T-helper 22 cell (primary cell): ENCODE measurements around the gene RGS3.

Experiments
- DNase-seq: peaks from one replicate; pipeline ENCODE4 v3.0.0-alpha.2; 2020; ENCODE audit warnings: low read depth

RGS3 gene

DNA sequence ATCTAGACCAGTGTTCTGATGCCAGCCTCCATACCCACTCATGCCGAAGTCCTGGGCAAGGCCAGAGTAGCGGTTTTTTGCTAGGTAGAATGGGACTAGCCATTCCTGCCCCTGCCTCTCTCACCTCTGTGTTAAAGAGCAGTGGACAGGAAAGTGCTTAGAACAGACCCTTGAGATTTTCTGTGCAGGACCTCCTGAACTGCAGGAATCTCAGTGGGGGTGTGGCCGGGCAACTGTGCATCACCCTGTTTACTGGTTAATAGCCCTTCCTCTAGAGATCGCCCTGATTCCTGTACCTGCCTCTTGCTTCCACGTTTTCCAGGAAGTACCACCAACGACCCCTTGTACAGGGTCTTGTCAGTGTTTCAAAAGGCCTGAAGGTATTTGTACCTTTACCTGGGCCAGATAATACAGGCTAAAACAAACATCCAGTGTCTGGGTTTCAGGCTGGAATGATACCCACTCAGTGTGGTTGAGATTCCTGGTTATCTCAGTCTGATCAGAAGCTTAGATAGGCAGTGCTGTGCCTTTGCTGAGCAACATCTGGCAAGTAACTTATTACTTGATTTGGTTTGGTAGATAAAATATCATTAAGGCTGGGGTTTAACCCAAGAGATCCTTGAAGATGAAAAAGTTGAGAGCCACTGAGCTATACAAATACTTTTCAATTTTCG is 65.9 kb downstream of the RGS3 start:
- DNase-seq: no peak

DNA sequence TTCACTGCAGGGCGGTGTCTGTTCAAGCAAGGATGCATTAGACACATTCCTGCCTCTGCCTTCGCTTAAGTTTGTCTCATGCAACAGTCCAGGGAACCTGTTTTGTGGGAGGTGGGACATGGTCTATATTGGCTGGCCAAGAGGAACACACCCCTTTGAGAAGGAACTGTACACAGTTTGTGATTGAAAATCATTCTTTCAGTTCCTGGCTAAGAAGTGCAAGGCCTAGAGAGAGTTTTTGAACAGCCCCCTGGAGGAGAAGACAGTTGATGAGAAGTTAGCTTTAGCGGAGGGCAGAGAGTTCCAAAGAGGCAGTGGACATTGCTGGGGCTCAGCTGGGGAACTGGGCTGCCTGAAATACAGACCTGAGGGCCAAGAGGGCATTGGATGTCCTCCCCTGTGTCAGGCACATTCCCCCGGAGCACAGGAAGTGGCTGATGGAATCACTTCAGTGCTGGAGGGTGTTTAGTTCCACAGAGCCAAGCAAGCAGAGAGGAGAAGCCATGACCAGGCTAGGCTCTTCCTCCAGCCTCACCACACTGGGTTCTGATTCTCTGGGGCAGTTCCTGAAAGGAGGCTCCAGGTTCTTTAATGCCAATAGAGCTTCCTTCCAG is 66.6 kb downstream of the RGS3 start:
- no peak for DNase-seq

DNA sequence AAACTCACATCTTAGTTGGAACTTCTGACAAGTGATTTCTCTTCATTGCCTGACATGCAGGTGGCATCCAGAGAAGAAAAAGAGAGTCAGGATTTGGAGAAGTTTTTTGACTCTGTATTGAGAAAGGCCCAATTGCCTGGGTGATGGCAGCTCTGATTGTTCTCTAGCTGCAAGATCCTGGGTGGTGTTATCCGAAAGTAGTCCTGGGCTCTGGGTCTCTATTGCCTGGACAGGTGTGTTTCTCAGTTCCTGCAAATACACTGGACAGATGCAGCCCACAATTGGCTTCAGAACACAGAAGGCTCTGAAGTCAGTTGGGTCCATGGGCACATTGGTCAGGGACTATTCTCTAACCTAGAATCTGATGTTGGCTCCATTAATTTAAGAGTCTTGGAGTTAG is 67.4 kb downstream of the RGS3 start:
- no peak for DNase-seq

DNA sequence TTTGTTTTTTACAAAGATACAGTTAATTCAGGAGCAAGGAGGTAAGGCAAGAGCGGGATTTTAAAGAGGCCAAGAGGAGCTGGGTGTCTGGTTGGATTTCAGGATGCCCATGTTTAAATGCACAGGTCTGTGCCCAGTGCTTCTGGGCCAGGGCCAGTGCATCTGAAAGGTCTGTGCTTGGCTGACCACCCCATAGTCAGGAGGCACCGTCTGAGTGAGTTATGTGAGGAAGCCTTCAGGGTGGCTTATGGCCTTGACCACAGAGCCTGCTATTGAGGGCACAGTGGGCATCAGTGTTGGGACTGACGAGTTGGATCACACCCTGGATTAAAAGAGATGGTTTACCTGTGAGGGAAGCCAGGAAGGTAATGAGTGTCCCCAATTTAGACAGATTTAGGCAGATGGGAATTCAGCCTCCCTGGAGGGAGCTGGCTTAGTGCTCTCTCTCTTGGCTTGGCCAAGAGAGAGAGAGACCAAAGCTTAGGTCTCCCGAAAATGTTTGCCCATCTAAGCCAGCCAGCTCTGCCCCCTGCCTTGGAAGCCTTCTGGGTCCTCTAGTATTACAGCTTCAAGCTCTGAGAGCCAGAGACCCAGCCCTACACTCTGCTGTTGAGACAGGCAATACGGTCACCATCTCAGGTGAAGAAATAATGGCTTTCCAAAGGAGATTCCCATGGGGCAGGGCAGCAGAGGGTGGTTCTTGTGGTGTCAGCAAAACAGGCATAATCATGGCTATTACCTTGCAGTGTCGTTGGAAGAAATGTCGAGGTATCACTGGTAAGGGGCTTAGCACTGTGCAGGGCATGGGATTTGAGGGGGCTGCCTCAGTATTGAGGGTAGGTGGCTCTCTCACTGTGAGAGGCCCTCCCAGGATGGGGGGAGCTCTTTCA is 68.6 kb downstream of the RGS3 start:
- DNase-seq: no peak

DNA sequence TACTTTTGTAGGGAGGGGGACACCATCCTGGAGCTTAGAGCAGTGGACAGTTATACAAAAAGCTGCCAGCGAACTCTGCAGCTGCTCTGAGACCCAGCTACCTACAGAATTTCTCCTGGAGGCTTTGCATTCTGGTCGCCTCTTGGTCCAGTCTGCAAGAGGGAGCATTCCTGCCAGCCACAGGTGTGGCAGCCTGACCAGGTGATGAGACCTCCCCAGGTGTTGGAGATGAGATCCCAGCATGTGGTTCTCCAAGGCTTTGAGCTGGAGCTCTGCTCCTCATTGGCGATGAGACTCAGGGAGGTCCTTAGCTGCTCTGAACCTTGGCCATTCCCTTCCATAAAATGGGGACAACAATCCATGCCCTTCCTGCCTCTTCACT is 69.3 kb downstream of the RGS3 start:
- DNase-seq: no peak

DNA sequence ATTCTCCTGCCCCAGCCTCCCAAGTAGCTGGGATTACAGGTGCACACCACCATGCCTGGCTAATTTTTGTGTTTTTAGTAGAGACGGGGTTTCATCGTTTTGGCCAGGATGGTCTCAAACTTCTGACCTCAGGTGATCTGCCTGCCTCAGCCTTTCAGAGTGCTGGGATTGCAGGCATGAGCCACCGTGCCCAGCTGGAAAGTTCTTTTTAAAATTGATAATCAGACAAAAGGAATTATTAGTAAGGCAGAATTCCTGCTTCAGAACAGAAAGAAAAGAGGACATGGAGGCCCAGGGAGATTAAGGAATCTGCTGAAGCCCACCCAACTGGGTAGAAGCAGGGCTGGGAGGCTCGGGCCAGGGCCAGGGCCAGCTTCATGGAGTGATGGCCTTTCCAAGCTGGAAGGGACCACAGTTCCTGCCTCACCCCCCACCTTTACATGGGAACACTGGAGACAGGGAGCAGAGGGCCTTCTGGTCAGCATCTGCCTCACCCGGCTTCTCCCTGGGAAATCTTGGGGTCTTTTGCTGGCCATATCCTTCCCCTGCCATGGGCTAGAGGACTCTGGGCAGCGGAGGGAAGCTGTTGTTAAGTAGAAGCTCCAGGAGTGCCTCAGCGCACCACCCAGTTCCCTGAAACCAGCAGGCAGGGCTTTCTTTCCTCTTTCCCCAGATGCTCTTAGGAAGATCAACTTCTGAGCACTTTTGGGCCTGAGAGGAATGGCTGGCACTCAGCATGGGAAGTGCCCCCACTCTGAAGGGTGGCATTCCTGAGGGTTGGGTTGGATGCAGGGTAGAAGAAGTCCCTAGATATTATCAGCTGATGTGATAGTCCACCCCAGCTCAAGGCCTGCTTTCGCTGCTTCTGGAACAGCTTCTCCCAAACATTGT is 70.1 kb downstream of the RGS3 start:
- DNase-seq: no peak

DNA sequence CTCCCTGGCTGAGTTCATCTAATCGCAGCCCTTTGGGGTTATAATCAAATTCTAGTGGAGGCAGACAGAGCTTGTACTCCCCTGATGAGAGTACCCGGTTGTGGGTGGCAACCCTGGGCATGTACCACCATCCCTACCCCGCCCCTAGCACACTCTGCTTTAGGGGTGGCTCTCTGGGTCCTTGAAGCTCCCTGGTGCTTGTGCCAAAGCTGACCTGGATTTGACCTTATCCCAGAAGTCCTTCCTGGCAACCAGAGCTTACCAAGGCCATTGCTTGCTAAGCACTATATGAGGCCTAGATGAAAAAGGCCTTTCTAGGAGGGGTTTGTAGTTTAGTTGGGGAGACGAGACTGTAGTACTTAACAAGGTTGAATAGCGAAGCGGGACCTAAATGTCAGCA is 72.2 kb downstream of the RGS3 start:
- no peak for DNase-seq

DNA sequence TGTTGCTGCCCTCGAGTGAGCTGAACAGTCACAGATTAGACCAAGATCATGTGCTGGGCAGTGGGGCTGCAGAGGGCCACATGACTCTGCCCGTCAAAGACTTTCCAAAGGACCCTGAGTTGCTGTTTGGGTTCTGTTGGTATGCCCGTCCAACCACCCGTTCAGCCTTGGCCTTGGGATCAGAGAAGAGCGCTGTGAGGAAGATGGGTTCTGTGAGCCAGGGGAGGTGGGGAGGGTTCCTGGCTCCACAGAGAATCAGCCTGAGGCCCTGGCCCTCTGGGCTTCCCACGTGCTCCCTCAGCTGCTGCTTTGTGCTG is 72.6 kb downstream of the RGS3 start:
- no peak for DNase-seq

DNA sequence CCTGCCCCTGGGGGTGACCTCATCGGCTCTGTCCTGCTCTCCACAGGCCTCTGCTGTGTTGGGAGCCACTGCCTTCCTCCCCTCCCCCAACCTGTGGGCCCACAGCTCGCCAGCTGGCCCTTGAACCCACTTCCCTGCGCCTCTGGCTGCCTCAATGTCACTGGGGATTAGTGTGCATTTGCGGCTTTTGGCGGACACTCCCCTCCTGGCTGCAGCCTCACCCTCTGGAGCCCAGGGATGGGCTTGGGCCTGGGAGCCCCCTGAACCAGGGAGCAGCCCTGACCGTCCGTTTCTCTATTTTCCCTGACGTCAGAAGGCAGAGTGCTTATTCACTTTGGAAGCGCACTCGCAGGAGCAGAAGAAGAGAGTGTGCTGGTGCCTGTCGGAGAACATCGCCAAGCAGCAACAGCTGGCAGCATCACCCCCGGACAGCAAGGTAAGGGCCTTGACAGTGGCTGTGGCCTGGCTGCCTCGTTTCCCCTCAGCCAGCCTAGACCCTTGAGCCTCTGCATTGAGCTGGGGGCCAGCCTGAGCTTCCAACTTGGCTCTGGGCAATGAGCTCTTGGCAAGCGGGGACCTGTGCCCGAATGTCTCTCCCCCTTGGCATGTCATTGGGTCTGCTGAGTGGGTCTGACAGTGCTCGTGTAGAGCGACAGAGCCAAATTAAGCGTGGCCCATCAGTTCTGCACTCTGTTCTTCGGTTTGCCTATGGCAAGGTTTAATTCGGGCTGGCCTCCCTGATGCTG is 73.1 kb downstream of the RGS3 start:
- no peak for DNase-seq

DNA sequence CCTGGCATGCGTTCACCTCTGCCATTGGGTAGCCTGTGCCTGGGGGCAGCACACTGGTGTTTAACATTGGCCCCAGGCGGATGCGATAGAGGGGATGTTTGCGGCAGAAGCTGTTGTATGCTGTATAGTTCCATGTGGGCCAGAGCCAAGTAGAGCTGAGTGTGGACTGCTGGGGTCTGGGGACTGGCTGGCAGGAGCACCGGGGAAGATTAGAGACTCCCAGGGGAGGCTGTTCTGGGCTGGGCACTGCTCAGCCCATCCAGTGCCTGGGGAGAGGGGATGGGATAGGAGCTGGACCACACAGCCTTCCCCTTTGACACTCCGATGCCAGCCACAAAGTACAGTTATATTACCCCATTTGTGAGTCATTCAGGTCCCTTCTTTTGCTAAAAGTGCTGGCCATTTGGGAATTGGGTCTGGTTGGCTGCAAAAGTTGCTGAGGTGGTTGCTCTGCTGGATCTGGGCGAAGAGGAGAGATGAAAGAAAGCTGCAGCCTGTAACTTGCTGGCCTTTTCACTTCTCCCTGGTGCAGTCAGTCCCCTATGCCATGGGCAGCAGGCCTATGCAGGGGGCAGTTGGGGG is 73.8 kb downstream of the RGS3 start:
- DNase-seq: no peak

DNA sequence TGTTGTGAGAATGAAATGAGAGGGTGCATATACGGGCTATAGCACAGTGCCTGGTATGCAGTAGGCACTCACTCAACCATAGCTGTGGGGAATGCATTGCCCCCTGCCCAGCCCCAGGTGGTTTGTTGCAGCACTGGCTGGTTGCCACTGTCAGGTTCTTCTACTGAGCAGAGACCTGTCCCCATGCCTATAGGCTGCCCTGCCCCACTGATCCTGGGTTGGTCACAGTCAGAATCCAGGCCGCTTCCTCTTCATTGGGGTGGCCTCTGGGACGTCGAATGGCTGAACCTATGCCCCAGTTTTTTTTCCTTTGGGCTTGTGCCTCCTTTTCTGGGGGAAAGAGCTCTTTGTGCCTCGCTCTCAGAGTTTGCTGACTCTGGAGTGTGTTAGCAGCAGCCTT is 74.6 kb downstream of the RGS3 start:
- no peak for DNase-seq

DNA sequence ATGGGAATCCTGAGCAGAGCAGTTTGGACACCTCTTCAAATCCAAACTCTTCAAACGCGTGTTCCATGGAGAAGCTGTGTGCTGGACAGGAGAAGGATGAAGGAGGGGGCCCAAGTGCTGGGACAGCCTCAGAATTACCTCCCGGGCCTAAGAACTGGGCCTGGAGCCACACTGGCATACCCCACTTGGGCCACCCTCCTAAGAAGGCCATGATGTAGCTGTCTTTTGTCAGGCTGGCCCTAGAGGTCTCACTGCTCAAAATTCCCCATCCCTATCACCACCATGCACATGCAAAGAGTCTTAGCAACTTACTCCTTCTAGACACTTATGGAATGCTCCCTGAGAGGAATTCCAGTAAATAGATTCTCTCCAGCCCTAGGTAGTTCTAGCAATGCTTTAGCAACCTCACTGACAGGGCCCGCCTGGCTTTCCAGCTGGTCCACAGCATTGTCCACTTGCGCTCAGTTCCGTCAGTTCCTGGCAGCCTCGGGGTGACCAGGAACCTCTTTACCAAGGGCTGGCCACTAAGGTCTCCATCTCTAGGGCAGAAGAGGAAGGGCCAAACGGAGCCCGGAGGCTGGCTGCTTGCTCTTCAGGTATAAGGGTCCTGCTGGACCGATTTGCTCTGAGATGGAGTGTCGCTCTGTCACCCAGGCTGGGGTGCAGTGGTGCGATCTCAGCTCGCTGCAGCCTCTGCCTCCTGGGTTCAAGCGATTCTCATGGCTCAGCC is 75.3 kb downstream of the RGS3 start:
- DNase-seq: no peak

DNA sequence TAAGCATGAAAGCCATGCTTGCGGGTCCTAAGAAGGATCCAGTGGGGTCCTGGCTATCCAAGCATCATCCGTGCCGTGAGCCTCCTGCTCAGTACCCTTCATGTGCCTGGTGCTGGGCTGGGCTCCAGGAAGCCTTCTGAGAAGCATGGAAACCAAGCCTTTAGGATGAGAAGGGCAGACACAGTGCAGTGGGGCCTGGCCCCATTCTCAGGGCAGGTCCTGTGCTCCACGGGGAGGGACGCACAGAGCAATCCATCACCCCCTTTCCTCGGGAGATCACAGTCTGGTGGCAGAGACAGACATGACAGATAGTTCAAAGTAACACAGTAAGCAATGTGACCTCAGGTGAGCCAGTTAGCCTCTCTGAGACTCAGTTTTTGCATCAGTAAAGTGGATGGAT is 76.9 kb downstream of the RGS3 start:
- no peak for DNase-seq

DNA sequence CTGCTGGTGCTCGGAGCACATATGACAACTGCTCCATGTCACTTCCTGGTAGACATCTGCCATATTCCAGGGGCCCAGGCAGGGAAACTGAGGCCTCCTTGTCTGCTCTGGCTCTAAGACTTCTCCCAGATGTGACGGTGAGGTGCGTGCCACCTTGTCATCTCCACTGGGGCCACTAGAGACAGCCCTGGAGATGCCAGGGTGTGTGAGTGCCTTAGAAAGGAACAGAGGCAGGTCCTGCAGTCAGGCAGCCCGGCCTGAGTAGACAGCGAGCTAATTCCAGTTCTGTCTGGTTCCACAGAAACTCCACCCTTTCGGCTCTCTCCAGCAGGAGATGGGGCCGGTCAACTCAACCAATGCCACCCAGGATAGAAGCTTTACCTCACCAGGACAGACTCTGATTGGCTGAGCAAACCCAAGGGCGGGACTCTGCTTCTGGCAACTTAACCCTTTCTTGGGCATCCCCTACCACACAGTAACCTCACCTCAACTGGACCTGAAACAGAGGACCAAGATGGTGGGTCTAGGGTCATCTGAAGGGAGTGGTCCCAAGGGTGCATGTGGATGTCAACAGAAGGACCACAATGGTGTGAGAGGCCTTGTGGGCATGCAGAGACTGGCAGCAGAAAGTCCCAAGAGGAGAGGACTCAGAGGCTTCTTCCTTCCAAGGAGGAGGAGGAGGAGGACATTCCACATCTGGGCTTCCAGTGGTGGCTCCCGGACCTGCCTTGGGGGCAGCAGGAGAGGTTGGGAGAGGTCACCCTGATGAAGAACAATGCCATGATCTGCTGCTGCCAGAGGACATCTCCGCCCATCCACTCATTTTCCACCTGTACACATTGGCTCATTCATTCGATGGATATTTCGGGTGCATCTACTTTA is 77.7 kb downstream of the RGS3 start:
- no peak for DNase-seq

DNA sequence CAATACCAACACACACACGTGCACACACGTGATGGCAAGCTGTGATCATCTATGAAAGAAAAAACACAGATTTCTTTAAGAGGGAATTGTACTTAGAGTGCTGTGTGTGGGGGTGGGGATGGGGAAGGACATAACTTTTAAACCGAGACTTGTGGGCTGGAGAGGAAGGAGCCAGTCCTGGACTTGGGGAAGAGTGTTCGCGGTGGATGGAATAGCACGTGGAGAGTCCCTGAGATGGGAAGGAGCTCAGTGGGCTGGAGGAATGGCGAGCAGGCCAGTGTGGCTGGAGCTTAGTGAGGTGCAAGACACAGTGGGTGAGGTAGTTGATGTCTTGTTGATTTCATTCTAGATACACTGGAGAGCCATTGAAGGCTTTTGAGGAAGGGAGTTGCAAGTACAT is 78.5 kb downstream of the RGS3 start:
- no peak for DNase-seq

DNA sequence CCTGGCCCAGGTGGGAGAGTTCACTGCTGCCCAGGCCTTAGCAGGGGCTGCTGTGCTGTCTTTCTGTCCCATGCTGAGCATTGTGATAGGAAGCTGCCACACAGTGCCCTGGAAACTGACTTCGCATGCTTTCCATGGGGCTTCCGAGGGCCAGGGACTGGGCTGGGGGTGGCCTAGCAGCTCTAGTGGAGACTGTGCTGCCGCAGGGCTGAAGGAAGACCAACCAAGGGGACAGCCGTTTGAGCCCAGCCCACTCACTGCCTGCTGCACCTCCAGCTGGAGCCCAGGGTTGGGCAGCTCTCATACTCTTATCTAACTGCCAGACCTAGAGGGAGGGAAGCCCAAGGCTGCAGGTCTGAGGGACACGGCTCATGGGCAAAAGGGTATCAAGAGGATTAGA is 79.2 kb downstream of the RGS3 start:
- DNase-seq: no peak

DNA sequence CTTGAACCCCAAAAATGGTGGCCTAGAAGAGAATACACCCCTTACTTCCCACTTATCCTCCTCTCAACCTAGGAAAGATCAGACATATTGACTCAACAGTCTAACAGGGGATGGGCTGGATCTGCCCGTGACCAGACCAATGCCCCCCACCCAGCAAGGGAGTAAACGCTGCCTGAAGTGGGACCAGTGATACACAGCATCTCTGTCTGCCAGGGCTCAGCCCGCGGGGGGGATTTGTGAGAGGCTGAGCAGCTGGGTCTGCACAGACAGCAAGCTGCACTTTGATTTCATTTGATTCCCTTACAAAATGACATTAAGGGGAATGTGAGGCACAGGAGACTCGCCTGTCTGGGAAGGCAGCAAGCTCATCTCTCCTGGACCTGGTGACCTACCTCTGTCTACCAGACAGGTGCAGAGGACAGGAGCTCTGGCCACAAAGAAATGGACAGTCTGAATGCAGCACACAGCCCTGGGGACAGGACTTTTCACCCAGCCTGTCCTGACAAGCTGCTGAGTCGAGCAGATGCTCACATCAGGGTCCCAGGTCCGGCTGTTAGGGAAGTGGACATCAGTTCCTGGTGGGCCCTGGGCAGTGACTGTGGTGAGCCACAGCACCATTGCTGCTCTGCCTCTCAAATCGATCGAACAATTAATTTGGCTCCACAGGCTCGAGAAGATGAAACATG is 79.9 kb downstream of the RGS3 start:
- DNase-seq: no peak

DNA sequence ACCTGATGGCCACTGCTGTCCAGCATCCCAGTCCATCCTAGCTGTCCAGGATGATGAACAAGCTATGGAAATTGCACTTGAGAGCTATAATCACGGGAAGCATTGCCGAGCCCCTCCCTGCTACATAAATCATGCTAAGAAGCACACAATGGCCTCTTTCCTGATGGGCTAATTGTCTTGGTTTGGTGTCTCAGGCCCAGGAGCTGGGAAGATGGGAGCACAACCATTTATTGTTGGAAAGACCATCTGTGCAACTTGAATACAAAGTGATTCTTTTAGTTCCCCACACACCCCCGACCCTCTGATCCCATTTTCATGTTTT is 80.4 kb downstream of the RGS3 start:
- no peak for DNase-seq

DNA sequence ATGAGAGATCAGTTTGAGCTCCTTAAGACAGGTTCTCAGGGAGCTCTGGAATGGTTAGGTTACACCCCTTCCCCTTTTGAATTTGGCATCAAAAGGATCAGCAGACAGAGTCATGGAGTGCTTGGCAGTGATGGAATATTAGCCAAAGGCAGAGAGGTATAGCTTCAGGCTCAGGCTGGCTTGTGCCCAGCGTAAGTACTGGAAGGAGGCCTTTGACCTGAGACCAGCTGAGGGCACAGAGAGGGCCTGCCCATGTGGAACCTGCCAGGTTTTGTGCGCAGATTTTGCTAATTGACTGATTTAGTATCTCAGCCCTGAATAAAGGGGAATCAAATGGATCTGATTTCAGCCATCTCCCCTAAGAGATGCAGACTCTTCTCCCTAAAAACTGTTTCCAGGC is 81.5 kb downstream of the RGS3 start:
- no peak for DNase-seq
